MM.1S (cell line): ENCODE data around the gene PTPRJ.

Source experiments
- CTCF ChIP-seq: fragments of 300-600 bp; sonication (generic); IDR thresholded peaks from 2 replicates; pipeline ENCODE4 v1.5.1; 2016; ENCODE audit warnings: antibody characterized with exemption, low read length, mixed read lengths
- EZH2 ChIP-seq: fragments of 300-600 bp; sonication (generic); optimal IDR thresholded peaks from 2 replicates; pipeline ENCODE3; 2017; ENCODE audit warnings: low read depth, mild to moderate bottlenecking, antibody characterized with exemption, low read length, mixed read lengths
- EZH2phosphoT487 ChIP-seq: fragments of 300-600 bp; sonication (generic); IDR thresholded peaks from 2 replicates; pipeline ENCODE4 v1.6.1; 2018; ENCODE audit warnings: antibody characterized with exemption, low read length

- TF ChIP-seq CTCF (no peak), EZH2phosphoT487 (no peak), EZH2 (no peak)
Measured at GRCh38 chr11:47941907-47942558, 38.3 kb upstream of the PTPRJ start.
